ENCODE results near the gene TSPO. TPM values are rescaled to one million over a fixed set of nuclear protein-coding genes. Genes with fewer than 3 reads are reported as not detected.

TSPO gene
- total and polyA plus RNA-seq, 2 experiments from 2014 or later = 61.8 to 138 TPM

DNA sequence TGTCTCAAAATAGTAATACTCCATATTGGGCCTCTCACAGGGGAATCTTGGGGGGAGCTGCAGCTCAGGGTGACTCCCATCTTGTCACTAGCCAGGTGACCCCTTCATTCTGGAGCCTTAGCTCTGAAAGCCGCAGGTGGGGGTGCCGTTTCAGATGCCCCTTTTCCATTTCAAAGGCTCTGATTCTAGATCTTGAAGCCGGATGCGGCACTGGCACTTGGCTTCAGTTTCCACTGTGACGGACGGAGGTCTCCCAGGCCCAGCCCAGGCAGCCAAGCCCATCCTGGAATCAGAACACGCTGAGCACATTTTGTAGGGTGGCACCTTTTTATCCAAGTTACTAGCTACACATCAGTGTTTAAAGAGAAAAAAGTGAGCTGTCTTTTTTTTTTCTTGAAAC is 34.4 kb upstream of the TSPO start:
- Histone ChIP-seq H3K9me2 (replicated peaks; ENCODE audit: insufficient read depth) (no peaks in the 10 kb centered on the region), H3K27ac (no peak overlapping the region), H3K27me3 (peaks cover 10% of the 10 kb centered on the region), H3K36me3 (replicated peaks; ENCODE audit: insufficient read depth, low read depth) (no peaks in the 10 kb centered on the region), H3K4me1 (ENCODE audit: insufficient read depth) (peaks cover 6% of the 10 kb centered on the region), H3K9me3 (ENCODE audit: low read depth) (no peaks in the 10 kb centered on the region), H4K20me1 (ENCODE audit: insufficient read depth, poor library complexity, severe bottlenecking) (no peaks in the 10 kb centered on the region), H3K4me2 (no peak overlapping the region), H2AFZ (no peak overlapping the region), H3K4me3 (no peak overlapping the region), H3K79me2 (no peaks in the 10 kb centered on the region)
- WGBS (ENCODE audit: low lambda C conversion rate, missing lambda C conversion rate) = 94% methylated on average over 7 of the region's 7 CpGs
- TF ChIP-seq EZH2phosphoT487 (IDR thresholded peaks at IDR 0.05; ENCODE audit: low read depth, severe bottlenecking, unreplicated experiment) (no peak), EZH2 (IDR thresholded peaks at IDR 0.05; ENCODE audit: borderline replicate concordance) (no peak)
- TF ChIP-seq, protein P1, sequence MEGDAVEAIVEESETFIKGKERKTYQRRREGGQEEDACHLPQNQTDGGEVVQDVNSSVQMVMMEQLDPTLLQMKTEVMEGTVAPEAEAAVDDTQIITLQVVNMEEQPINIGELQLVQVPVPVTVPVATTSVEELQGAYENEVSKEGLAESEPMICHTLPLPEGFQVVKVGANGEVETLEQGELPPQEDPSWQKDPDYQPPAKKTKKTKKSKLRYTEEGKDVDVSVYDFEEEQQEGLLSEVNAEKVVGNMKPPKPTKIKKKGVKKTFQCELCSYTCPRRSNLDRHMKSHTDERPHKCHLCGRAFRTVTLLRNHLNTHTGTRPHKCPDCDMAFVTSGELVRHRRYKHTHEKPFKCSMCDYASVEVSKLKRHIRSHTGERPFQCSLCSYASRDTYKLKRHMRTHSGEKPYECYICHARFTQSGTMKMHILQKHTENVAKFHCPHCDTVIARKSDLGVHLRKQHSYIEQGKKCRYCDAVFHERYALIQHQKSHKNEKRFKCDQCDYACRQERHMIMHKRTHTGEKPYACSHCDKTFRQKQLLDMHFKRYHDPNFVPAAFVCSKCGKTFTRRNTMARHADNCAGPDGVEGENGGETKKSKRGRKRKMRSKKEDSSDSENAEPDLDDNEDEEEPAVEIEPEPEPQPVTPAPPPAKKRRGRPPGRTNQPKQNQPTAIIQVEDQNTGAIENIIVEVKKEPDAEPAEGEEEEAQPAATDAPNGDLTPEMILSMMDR (IDR thresholded peaks at IDR 0.05; ENCODE audit: poor library complexity) = no peak
- no peak for DNase-seq (ENCODE audit: low spot score)

DNA sequence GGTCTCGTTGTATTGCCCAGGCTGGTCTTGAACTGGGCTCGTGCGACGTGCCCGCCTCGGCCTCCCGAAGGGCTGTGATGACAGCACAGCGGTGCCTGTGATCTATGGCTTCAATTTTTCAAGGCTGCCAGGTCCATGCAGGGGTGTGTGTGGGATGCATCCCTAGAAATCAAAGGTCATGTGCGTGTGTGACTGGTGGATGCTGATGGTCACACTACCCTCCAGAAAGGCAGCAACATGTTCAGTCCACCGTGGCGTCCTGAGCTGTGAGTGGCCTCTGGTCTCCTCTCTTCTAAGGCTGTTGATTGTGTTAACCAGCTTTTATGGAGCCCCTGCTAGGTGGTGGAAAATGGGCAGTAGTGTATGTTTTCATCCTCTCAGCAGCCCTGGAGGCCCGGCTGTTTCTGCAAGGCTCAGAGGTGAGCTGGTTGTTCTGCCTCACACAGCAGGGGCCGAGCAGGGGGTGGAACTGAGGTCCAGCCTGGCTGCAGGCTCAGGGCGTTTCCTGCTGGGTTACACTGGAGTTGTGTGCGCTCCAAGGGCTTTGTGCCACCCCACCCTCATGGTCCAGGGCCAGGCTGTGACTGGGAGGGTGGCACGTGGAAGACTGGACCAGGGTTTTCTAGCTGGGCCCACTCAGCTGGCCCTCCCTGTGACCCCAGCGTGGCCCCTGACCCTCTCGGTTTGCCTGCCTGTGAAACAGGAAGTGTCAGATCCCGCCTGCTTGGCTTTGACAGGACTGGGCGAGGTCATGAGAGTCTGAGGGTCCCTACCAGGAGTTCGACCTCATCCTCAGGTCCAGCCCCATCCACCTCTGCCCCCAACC is 33.1 kb upstream of the TSPO start:
- no peaks in the 10 kb centered on the region for H3K9me2 ChIP-seq (replicated peaks; ENCODE audit: insufficient read depth)
- no peaks in the 10 kb centered on the region for H3K27me3 ChIP-seq
- no peaks in the 10 kb centered on the region for H4K20me1 ChIP-seq (ENCODE audit: insufficient read depth, poor library complexity, severe bottlenecking)
- H3K27ac ChIP-seq = no peak overlapping the region
- no peak for DNase-seq (ENCODE audit: low spot score)
- no peaks in the 10 kb centered on the region for H3K9me3 ChIP-seq (ENCODE audit: low read depth)
- no peak overlapping the region for H3K4me3 ChIP-seq
- no peak overlapping the region for H3K4me2 ChIP-seq
- TF ChIP-seq EZH2 (IDR thresholded peaks at IDR 0.05; ENCODE audit: borderline replicate concordance) (no peak), EZH2phosphoT487 (IDR thresholded peaks at IDR 0.05; ENCODE audit: low read depth, severe bottlenecking, unreplicated experiment) (no peak)
- TF ChIP-seq, protein P1 (IDR thresholded peaks at IDR 0.05; ENCODE audit: poor library complexity) = no peak
- H2AFZ ChIP-seq = no peak overlapping the region
- no peaks in the 10 kb centered on the region for H3K36me3 ChIP-seq (replicated peaks; ENCODE audit: insufficient read depth, low read depth)
- 83% methylated on average over 21 of the region's 21 CpGs for WGBS (ENCODE audit: low lambda C conversion rate, missing lambda C conversion rate)
- H3K4me1 ChIP-seq (ENCODE audit: insufficient read depth) = peaks cover 6% of the 10 kb centered on the region
- no peaks in the 10 kb centered on the region for H3K79me2 ChIP-seq

- Histone ChIP-seq H3K9me3 (ENCODE audit: low read depth) (no peaks in the 10 kb centered on the region), H2AFZ (no peak overlapping the region), H3K4me1 (ENCODE audit: insufficient read depth) (peaks cover 6% of the 10 kb centered on the region), H3K9me2 (replicated peaks; ENCODE audit: insufficient read depth) (no peaks in the 10 kb centered on the region), H3K79me2 (no peaks in the 10 kb centered on the region), H3K4me2 (no peak overlapping the region), H3K27ac (no peak overlapping the region), H3K27me3 (no peaks in the 10 kb centered on the region), H3K4me3 (no peak overlapping the region), H4K20me1 (ENCODE audit: insufficient read depth, poor library complexity, severe bottlenecking) (no peaks in the 10 kb centered on the region), H3K36me3 (replicated peaks; ENCODE audit: insufficient read depth, low read depth) (no peaks in the 10 kb centered on the region)
- 80% methylated on average over 7 of the region's 7 CpGs for WGBS (ENCODE audit: low lambda C conversion rate, missing lambda C conversion rate)
- no peak for DNase-seq (ENCODE audit: low spot score)
- TF ChIP-seq EZH2 (IDR thresholded peaks at IDR 0.05; ENCODE audit: borderline replicate concordance) (no peak), EZH2phosphoT487 (IDR thresholded peaks at IDR 0.05; ENCODE audit: low read depth, severe bottlenecking, unreplicated experiment) (no peak)
- TF ChIP-seq, protein P1 (IDR thresholded peaks at IDR 0.05; ENCODE audit: poor library complexity) = no peak
These were observed 32.4 kb upstream of the TSPO start for GRCh38 chr22:43118953-43119458.
